GM19351 (cell line): ENCODE measurements around the gene ADCYAP1.

Source experiments
- ATAC-seq: cut with Tn5 transposase; IDR thresholded peaks from one replicate; pipeline ENCODE4 v1.9.1; 2021; ENCODE audit warnings: mild to moderate bottlenecking, moderate library complexity; ENCODE audit not compliant: unreplicated experiment

Gene ADCYAP1

GRCh38 chr18:959854-960253, 55.2 kb downstream of the ADCYAP1 start:
- no peak for ATAC-seq
